Activated CD4-positive, alpha-beta T cell treated with anti-CD3 and anti-CD28 coated beads for 24 hours (primary cell): ENCODE data around the gene FBXO44.

Experiments used
- DNase-seq, 2 donors: peaks; one replicate each; pipeline ENCODE4 v3.0.0-alpha.2; 2020; ENCODE audit warnings: low read depth in 2 of 2

FBXO44 gene

GRCh38 chr1:11690397-11691301 is 36.0 kb downstream of the FBXO44 start:
- DNase-seq = no peak

GRCh38 chr1:11691302-11691914 is 36.7 kb downstream of the FBXO44 start, which contains the start of gene DRAXIN:
DRAXIN (plus strand) TSS chr1:11691710; CDS start chr1:11706259, 14,549 bp downstream.
- no peak for DNase-seq

- no peak for DNase-seq
These were observed 37.4 kb downstream of the FBXO44 start for GRCh38 chr1:11691928-11692711.

- no peak for DNase-seq
These were observed 38.4 kb downstream of the FBXO44 start for GRCh38 chr1:11693024-11693590.

GRCh38 chr1:11693917-11694316 is 39.2 kb downstream of the FBXO44 start:
- DNase-seq = no peak

GRCh38 chr1:11695861-11696260 is 41.2 kb downstream of the FBXO44 start:
- DNase-seq = no peak

- DNase-seq = no peak
These were observed 42.7 kb downstream of the FBXO44 start for GRCh38 chr1:11697188-11697892.

- DNase-seq = no peak
These were observed 43.2 kb downstream of the FBXO44 start for GRCh38 chr1:11697893-11698210.

GRCh38 chr1:11700601-11701467 is 46.2 kb downstream of the FBXO44 start:
- DNase-seq = no peak

GRCh38 chr1:11701551-11701961 is 46.9 kb downstream of the FBXO44 start:
- DNase-seq = no peak

GRCh38 chr1:11701981-11702803 is 47.5 kb downstream of the FBXO44 start:
- DNase-seq = no peak

GRCh38 chr1:11703357-11704193 is 48.9 kb downstream of the FBXO44 start:
- no peak for DNase-seq

- DNase-seq = no peak
These were observed 49.5 kb downstream of the FBXO44 start for GRCh38 chr1:11704194-11704529.

GRCh38 chr1:11704691-11705475 is 50.2 kb downstream of the FBXO44 start:
- DNase-seq = no peak

- DNase-seq = no peak
These were observed 50.9 kb downstream of the FBXO44 start for GRCh38 chr1:11705596-11705995.

- DNase-seq = no peak
These were observed 51.6 kb downstream of the FBXO44 start for GRCh38 chr1:11706292-11706691.

- no peak for DNase-seq
These were observed 53.1 kb downstream of the FBXO44 start for GRCh38 chr1:11707621-11708276.
